Esophagus muscularis mucosa (tissue), 4 donors: ENCODE measurements around the gene MYO1B. TPM values are rescaled to one million over a fixed set of nuclear protein-coding genes. Genes with fewer than 3 reads are reported as not detected.

Experiments used
- DNase-seq: peaks from one replicate; pipeline ENCODE4 v3.0.0-alpha.2; 2017; ENCODE audit errors: extremely low spot score
- H3K27ac ChIP-seq, 4 donors: fragments of 200-600 bp; sonication (generic); replicated peaks in 1 of 4; 1 replicate in 3 of 4; 2 replicates in 1 of 4; pipeline ENCODE4 v1.5.1; 2016 to 2019; ENCODE audit warnings: mild to moderate bottlenecking in 1 of 4
- H3K27me3 ChIP-seq, 4 donors: fragments of 200-600 bp; sonication (generic); one replicate each; pipeline versions ENCODE4 v1.5.1 to v1.6.0; 2016 to 2019
- H3K36me3 ChIP-seq, 4 donors: fragments of 200-600 bp; sonication (generic); one replicate each; pipeline ENCODE4 v1.5.1; 2016 to 2019
- H3K4me1 ChIP-seq, 4 donors: fragments of 200-600 bp; sonication (generic); one replicate each; pipeline ENCODE4 v1.5.1; 2016 to 2019
- H3K4me3 ChIP-seq, 4 donors: fragments of 200-600 bp; sonication (generic); 1 replicate in 2 of 4; 2 replicates in 2 of 4; pipeline ENCODE4 v1.5.1; 2016 to 2019; ENCODE audit warnings: mild to moderate bottlenecking in 4 of 4, moderate library complexity in 1 of 4
- H3K9me3 ChIP-seq, 4 donors: fragments of 200-600 bp; sonication (generic); 1 replicate in 3 of 4; 2 replicates in 1 of 4; pipeline ENCODE4 v1.5.1; 2016 to 2019
- EP300 ChIP-seq: sonication (generic); formaldehyde crosslinking; IDR thresholded peaks from one replicate; pipeline ENCODE4 v1.6.1; 2017; ENCODE audit warnings: antibody characterized with exemption
- POLR2A ChIP-seq: fragments of 450-650 bp; IDR thresholded peaks from one replicate; pipeline ENCODE4 v1.6.1; 2017; ENCODE audit warnings: antibody characterized with exemption, moderate library complexity, mild to moderate bottlenecking, low read depth
- POLR2AphosphoS5 ChIP-seq, 2 donors: sonication (generic); formaldehyde crosslinking; IDR thresholded peaks; one replicate each; pipeline ENCODE4 v1.6.1; 2017; ENCODE audit warnings: antibody characterized with exemption in 2 of 2
- WGBS: methylation state at CpG from one replicate; pipeline ENCODE4 v1.1.5; 2018; 5-methylcytosine and 5-hydroxymethylcytosine counted together
- intact Hi-C: fragments of 100-400 bp; cut with DNase I; formaldehyde crosslinking; loops from one replicate; pipeline ENCODE4 v1.15.1; 2023
- total RNA-seq, 4 donors: library from RNA; depleted of rRNA; stranded (reverse); fragments of >200 nt; gene quantifications; one replicate each; pipeline versions ENCODE4 v1.1.0 to v1.2.1, GENCODE V29; 2016
- TF ChIP-seq, protein P1 (sequence below), 3 experiments: fragments of 200-600 bp in 2 of 3; fragments of 450-650 bp in 1 of 3; sonication (generic) in 2 of 3; IDR thresholded peaks; one replicate each; pipeline ENCODE4 v1.5.1; 2017 to 2019; ENCODE audit warnings: antibody characterized with exemption in 3 of 3, mild to moderate bottlenecking in 2 of 3, moderate library complexity in 1 of 3

Gene MYO1B
- total RNA-seq, 4 donors from 2014 or later: 14.8 to 17.3 (median 15.9) TPM

- Histone ChIP-seq H3K4me3 (no peak overlapping the region), H3K36me3 (peaks cover 0 to 19% (median 0%) of the 10 kb centered on the region in 4 donors), H3K27me3 (no peaks in the 10 kb centered on the region), H3K4me1 (peaks cover 0 to 7% (median 4%) of the 10 kb centered on the region in 4 donors), H3K27ac (no peak overlapping the region), H3K9me3 (no peaks in the 10 kb centered on the region)
- no peak for DNase-seq
- TF ChIP-seq, protein P1, sequence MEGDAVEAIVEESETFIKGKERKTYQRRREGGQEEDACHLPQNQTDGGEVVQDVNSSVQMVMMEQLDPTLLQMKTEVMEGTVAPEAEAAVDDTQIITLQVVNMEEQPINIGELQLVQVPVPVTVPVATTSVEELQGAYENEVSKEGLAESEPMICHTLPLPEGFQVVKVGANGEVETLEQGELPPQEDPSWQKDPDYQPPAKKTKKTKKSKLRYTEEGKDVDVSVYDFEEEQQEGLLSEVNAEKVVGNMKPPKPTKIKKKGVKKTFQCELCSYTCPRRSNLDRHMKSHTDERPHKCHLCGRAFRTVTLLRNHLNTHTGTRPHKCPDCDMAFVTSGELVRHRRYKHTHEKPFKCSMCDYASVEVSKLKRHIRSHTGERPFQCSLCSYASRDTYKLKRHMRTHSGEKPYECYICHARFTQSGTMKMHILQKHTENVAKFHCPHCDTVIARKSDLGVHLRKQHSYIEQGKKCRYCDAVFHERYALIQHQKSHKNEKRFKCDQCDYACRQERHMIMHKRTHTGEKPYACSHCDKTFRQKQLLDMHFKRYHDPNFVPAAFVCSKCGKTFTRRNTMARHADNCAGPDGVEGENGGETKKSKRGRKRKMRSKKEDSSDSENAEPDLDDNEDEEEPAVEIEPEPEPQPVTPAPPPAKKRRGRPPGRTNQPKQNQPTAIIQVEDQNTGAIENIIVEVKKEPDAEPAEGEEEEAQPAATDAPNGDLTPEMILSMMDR (IDR thresholded peaks at IDR 0.05): no peak
- no peak for TF ChIP-seq POLR2A
- no peak for TF ChIP-seq POLR2AphosphoS5 (IDR thresholded peaks at IDR 0.05)
- no peak for TF ChIP-seq EP300
- 100% methylated on average over 2 of the region's 2 CpGs for WGBS
- intact Hi-C loops: no loop called here
These were observed 160.3 kb downstream of the MYO1B start for GRCh38 chr2:191405546-191405945.

DNA sequence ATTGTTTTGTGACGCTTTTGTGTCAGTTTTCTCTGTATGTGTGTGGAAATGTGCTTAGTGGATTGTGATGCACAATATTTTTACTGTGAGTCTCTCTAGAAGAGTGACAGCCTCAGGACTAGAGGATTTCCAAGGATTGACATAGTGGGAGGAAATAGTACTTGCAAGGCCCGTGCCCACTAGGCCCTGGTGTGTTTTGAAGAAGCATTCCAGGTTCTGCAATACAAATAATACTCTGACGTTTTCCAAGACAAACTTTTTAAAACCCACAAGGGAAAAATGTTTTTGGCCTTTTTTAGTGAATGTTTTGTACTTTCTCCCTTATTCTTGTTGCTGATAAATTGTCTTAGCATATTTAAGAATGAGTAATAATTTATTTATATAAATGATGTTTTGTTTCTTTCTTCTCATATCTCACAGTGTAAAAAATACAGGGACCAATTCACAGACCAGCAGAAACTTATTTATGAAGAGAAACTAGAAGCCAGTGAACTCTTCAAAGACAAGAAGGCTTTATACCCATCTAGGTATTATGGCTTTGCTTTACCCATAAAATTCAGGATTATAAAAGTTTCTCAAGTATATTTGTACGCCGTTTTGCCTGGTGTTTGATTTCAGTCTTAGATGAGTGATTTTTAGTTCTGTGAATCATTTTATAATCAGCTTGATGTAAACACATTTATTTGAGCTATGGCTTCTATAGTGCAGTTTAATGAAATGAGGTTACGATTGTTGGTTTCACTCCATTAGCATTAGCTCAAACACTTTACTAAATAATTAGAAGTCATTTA lies 165.6 kb downstream of the MYO1B start:
- Histone ChIP-seq H3K9me3 (no peaks in the 10 kb centered on the region), H3K27me3 (no peaks in the 10 kb centered on the region), H3K4me3 (no peak overlapping the region), H3K27ac (no peak overlapping the region), H3K36me3 (peaks cover 0 to 31% (median 0%) of the 10 kb centered on the region in 4 donors), H3K4me1 (peaks cover 0 to 13% (median 2%) of the 10 kb centered on the region in 4 donors)
- DNase-seq: no peak
- no peak for TF ChIP-seq EP300
- TF ChIP-seq POLR2AphosphoS5 (IDR thresholded peaks at IDR 0.05): no peak
- TF ChIP-seq, protein P1 (IDR thresholded peaks at IDR 0.05): no peak
- TF ChIP-seq POLR2A: no peak
- intact Hi-C loops: no loop called here
- WGBS: 70% methylated on average over 6 of the region's 6 CpGs

DNA sequence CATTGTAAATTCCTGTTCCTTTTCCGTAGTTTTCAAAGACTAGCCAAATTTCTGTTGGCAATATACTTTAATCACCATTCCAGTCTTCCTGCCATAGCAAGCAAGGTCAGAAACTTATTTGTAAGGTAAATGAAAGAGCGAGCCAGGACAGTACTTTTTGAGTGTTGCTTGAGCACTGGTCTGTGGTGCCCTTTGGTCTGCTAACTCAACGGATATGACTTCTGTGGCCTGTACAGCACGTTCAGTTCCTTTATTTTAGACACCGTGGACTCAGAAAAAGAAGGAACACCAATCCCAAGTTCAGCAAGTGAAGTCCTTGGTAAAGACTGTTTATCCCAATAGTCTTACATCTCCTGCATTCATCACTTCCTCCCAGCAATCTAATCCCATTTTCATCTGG lies 166.3 kb downstream of the MYO1B start:
- 46% methylated on average over 5 of the region's 5 CpGs for WGBS
- DNase-seq: no peak
- intact Hi-C loops: no loop called here
- H3K4me1 ChIP-seq: peaks cover 0 to 13% (median 2%) of the 10 kb centered on the region in 4 donors
- H3K4me3 ChIP-seq: no peak overlapping the region
- TF ChIP-seq POLR2A: no peak
- TF ChIP-seq POLR2AphosphoS5 (IDR thresholded peaks at IDR 0.05): no peak
- TF ChIP-seq, protein P1 (IDR thresholded peaks at IDR 0.05): no peak
- no peak for TF ChIP-seq EP300
- peaks cover 0 to 38% (median 0%) of the 10 kb centered on the region in 4 donors for H3K36me3 ChIP-seq
- H3K27ac ChIP-seq: no peak overlapping the region
- H3K9me3 ChIP-seq: no peaks in the 10 kb centered on the region
- H3K27me3 ChIP-seq: no peaks in the 10 kb centered on the region

GRCh38 chr2:191412353-191412752 lies 167.1 kb downstream of the MYO1B start:
- Histone ChIP-seq H3K4me1 (peaks cover 0 to 13% (median 2%) of the 10 kb centered on the region in 4 donors), H3K27ac (no peak overlapping the region), H3K9me3 (no peaks in the 10 kb centered on the region), H3K4me3 (no peak overlapping the region), H3K36me3 (peaks cover 0 to 44% (median 0%) of the 10 kb centered on the region in 4 donors), H3K27me3 (no peaks in the 10 kb centered on the region)
- intact Hi-C loops: no loop called here
- 80% methylated on average over 2 of the region's 2 CpGs for WGBS
- DNase-seq: no peak
- TF ChIP-seq POLR2AphosphoS5 (IDR thresholded peaks at IDR 0.05) (no peak), EP300 (no peak), POLR2A (no peak)
- TF ChIP-seq, protein P1 (IDR thresholded peaks at IDR 0.05): no peak
